ENCODE measurements around the gene TGIF1.

TGIF1 gene

GRCh38 chr18:3440341-3440740, 9.6 kb upstream of the TGIF1 start:
- DNase-seq: no peak

DNA sequence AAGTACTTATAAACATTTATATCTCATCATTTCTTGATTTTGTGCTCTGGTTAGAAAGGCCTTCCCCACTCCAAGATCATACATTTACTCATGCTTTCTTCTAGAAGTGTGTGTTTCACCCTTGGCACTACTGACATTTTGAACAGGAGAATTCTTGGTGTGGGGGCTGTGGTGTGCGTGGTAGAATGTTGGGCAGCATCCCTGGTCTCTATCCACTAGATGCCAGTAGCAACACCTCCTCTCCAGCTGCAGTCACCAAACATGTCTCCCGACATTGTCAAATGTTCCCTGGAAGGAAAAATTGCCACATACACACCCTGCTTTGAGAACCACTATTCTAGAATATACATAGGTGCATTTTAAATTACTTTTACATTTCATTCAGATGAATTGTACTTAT, 8.7 kb upstream of the TGIF1 start:
- no peak for DNase-seq

GRCh38 chr18:3442919-3443318, 7.1 kb upstream of the TGIF1 start:
- no peak for DNase-seq

DNA sequence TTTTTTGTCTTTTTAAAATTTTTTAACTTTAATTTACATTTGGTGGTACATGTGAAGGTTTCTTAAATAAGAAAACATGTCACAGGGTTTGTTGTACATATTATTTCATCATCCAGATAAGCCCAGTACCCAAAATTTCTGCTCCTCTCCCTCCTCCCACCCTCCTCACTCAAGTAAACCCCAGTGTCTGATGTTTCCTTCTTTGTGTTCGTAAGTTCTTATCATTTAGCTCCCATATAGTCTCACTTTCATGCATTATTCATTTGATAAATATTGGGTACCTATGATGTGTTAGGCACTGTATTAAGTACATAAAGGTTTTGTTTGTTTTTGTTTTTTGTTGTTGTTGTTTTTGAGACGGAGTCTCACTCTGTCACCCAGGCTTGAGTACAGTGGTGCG, 5.7 kb upstream of the TGIF1 start:
- no peak for DNase-seq

GRCh38 chr18:3444954-3445353, 5.0 kb upstream of the TGIF1 start:
- no peak for DNase-seq

- DNase-seq: no peak
These were observed 2.7 kb upstream of the TGIF1 start for GRCh38 chr18:3447068-3447894.

DNA sequence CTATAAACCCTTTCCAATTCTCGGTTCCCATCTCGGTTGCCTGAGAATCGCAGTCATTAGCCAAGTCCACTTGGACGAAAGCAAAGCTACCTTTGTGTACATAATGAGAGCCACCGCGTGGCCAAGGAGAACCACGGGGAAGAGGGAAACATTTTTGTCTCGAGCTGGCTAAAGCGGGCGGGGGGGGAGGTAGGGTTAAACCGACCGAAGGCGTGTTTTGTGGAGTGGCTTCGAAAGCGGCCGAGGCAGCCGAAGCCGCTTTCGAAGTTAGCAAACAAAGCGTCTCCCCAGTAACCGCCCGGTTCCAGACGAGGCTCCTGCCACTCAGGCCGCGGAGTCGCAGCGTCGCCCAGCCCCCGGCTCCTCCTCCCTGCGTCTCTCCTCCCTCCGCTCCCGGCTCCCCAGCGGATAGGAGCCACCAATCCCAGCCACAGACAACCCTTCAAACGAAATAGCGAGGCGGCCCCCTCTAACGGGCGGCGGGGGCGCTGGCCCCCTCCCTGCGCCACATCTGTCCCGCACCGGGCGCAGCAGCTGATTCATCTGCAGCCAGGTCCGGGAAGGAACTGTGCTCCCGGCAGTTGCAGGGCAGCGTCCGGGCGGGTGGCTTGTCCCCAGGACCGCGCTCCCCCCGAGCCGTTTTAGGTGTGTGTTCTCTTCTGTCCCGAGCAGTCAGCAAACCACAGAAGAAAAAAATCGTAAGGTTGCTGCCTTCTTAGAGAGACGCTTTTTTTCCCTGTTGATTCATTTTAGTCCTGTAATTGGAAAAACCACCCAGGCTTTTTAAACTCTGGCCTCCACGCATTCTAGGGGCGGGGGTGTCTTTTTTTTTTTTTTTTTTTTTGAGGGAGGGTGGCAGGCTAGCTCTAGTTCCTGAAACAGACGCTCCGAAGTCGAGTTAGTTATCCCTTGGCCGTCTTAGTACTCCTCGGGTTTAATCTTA, 1.8 kb upstream of the TGIF1 start:
- peak; percentile 90 for DNase-seq

GRCh38 chr18:3448838-3449511, 997 bp upstream of the TGIF1 start:
- no peak for DNase-seq

GRCh38 chr18:3449512-3450011, 410 bp upstream of the TGIF1 start:
- DNase-seq: no peak

- no peak for DNase-seq
These were observed 819 bp downstream of the TGIF1 start for GRCh38 chr18:3450799-3451182.

GRCh38 chr18:3451183-3451988, 1.4 kb downstream of the TGIF1 start:
- peak; percentile 14 for DNase-seq

- no peak for DNase-seq
These were observed 2.2 kb downstream of the TGIF1 start for GRCh38 chr18:3451989-3452749.

GRCh38 chr18:3452750-3453539, 3.0 kb downstream of the TGIF1 start:
- no peak for DNase-seq

DNA sequence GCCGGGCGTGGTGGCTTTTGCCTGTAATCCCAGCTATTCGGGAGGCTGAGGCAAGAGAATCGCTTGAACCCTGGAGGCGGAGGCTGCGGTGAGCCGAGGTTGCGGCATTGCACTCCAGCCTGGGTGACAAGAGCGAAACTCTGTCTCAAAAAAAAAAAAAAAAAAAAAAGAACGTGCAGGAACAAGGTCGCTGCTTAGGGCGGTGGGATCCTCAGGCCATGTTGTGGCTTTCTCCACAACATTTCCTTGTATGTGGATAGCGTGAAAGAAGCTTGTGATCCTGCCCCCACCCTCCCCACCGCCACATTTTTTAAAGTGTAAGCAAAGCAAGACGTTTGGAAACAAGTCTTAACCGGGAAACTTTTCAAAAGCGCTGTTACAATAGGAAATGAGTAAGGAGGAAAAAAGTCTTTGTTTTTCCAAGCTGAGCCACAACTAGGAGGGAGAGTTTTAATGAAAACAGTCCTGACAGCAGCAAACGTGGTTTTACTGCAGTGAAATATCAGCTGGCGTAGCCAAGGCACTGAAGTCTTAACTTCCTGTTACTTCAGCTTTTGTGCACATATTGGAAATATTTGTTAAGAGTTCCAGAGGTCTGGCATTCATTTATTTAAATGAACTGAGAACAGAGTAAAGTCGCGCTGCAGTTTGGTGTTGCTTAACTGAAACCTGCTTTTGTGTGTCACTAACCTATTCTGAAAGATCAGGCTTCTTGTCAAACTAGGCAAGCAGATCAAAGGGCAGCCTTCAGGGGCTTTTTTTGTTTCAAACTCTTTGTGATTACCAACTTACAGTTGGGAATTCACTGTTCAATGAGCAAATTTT, 3.8 kb downstream of the TGIF1 start:
- DNase-seq: no peak

DNA sequence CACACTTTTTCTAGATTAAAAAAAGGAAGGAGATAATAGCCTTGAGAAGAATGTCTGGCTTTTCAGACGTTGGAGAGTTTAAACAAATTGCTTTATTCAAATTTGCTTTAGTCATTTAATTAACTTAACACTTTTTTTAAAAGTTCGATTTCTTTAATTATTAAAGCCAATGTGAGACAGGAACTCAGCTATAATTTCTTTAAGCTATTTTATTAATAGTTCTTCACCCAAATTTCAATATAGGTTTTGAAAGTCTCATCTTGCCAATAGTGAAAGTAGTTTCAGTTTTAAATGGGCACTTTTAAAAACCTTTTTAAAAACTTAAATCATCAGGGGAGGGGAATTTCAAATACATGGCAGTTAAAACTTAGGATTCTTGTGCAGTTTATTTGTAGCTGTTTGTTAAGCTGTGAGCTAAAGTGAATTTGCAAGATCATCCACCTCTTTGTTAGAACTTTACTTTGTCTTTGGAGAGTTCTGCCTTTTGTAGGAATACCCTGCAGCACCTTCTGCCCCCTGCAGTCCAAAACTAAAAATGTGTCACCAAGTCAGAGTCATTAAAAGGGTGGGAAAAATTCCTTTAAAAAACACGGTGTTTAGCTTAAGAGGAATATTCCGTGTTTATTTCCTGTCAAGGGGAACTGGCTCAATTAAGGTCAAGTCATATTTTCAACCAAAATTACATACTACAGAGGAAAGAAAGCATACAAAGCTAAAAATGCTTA, 4.6 kb downstream of the TGIF1 start:
- no peak for DNase-seq

- no peak for DNase-seq
These were observed 5.2 kb downstream of the TGIF1 start for GRCh38 chr18:3455090-3455635.

- DNase-seq: no peak
These were observed 6.1 kb downstream of the TGIF1 start for GRCh38 chr18:3455907-3456685.

DNA sequence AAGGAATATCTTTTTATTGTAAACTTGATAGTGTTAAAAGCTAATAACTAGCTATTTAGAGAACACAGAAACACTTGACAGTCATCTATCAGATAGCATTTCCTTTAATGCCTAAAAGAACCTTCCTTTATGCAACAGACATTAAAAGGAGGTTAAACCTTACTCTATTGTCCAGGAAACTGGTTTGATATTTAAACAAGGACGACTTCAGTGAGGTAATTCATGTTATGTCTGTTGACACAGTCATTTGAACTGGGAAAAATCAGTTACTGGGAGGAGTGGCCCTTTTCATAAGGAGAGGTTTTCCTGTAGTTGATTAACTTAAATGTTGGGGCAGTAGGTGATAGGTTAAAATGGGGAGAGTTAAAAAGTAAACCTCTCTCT, 6.7 kb downstream of the TGIF1 start:
- no peak for DNase-seq
